Activated B cell treated with CpG ODN at 0.5 μM for 24 hours (primary cell): Measurements from ENCODE around the gene RCSD1. TPM values are rescaled to one million over a fixed set of nuclear protein-coding genes. Genes with fewer than 3 reads are reported as not detected.

ENCODE experiments used
- ATAC-seq: fragments of 200-7000 bp; cut with Tn5 transposase; one replicate; pipeline ENCODE4 v1.10.0; 2021; ENCODE audit warnings: low read depth, mild to moderate bottlenecking, moderate library complexity
- CTCF ChIA-PET: fragments of 350-600 bp; sonication (Branson Sonifier 250); formaldehyde crosslinking; loops from one replicate; lab custom pipeline; 2021; ENCODE audit warnings: antibody characterized with exemption; lab: Charles Lee
- POLR2A ChIA-PET: fragments of 350-600 bp; sonication (Branson Sonifier 250); formaldehyde crosslinking; loops from one replicate; lab custom pipeline; 2021; ENCODE audit warnings: antibody characterized with exemption; lab: Charles Lee
- DNase-seq: peaks from one replicate; pipeline ENCODE4 v3.0.0; 2022
- H3K27ac Mint-ChIP-seq: one replicate; pipeline ENCODE4 v1.8.0; 2020; ENCODE audit warnings: mixed read lengths
- H3K27me3 Mint-ChIP-seq: one replicate; pipeline ENCODE4 v1.8.0; 2021; ENCODE audit warnings: mixed read lengths
- H3K36me3 Mint-ChIP-seq: one replicate; pipeline ENCODE4 v1.8.0; 2021; ENCODE audit warnings: low read depth, mixed read lengths
- H3K4me1 Mint-ChIP-seq: one replicate; pipeline ENCODE4 v1.8.0; 2021; ENCODE audit warnings: mixed read lengths
- H3K4me3 Mint-ChIP-seq: one replicate; pipeline ENCODE4 v1.8.0; 2020; ENCODE audit warnings: mild to moderate bottlenecking, mixed read lengths
- H3K9me3 Mint-ChIP-seq: one replicate; pipeline ENCODE4 v1.8.0; 2020; ENCODE audit warnings: mixed read lengths
- intact Hi-C: fragments of 100-400 bp; cut with micrococcal nuclease; formaldehyde crosslinking; loops from one replicate; pipeline ENCODE4 v1.15.1; 2024
- total RNA-seq: library from RNA; stranded (reverse); gene quantifications from 2 replicates; pipeline ENCODE4 v1.2.3, GENCODE V29; 2022
- TF ChIP-seq, protein P1 (sequence below): fragments of 200-600 bp; IDR thresholded peaks from one replicate; pipeline ENCODE4 v1.8.0; 2022; ENCODE audit warnings: antibody characterized with exemption, mild to moderate bottlenecking

The RCSD1 gene
- total RNA-seq, 1 donor from 2014 or later: 185 TPM

DNA sequence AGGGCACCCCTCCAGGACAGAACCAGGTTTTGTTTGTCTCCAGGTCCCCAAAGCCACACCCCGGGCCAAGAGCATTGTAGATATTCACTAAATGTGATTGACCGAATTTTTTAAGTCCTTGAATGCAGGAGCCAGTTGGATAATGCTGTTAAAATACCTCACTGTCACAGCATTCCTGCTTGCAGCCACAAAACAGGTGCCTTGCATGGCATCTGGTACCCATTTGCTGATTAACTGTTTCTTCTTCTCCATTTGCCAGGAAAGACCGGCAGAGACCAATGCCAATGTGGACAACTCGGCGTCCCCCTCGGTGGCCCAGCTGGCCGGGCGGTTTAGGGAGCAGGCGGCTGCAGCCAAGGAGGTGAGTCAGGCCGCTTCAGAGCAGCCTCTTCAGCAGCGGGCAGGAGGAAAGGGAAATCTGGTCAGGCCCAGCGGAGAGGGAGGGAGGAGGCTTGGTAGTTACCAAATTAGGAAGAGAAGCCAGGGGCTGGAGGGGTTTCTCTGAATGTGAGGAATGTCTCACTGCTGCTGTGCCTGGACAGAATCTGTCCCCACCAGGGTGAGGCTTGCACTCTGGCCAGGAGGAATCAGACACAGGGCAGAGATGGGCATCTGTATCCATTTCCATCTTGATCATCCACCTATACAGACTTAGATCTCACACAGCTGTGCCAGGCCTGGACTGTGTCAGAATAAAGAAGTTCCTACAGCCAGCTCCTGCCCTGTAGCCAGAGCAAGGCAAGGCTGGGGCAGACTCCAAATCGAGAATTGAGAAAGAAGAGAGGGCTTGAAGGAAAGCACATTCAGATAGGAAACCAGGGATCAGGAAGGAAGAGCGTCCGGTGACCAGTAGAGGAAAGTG is 53.8 kb downstream of the RCSD1 start:
- ATAC-seq (no peak), DNase-seq (no peak)
- no peaks in the 10 kb centered on the region for H3K9me3 Mint-ChIP-seq
- TF ChIP-seq, protein P1, sequence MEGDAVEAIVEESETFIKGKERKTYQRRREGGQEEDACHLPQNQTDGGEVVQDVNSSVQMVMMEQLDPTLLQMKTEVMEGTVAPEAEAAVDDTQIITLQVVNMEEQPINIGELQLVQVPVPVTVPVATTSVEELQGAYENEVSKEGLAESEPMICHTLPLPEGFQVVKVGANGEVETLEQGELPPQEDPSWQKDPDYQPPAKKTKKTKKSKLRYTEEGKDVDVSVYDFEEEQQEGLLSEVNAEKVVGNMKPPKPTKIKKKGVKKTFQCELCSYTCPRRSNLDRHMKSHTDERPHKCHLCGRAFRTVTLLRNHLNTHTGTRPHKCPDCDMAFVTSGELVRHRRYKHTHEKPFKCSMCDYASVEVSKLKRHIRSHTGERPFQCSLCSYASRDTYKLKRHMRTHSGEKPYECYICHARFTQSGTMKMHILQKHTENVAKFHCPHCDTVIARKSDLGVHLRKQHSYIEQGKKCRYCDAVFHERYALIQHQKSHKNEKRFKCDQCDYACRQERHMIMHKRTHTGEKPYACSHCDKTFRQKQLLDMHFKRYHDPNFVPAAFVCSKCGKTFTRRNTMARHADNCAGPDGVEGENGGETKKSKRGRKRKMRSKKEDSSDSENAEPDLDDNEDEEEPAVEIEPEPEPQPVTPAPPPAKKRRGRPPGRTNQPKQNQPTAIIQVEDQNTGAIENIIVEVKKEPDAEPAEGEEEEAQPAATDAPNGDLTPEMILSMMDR: no peak
- no peaks in the 10 kb centered on the region for H3K27me3 Mint-ChIP-seq
- no peak overlapping the region for H3K4me3 Mint-ChIP-seq
- intact Hi-C loops: loop anchor here (2.0 kb wide), 1 partner anchor 15 kb away; no protein-coding TSS in a partner anchor
- peaks cover 66% of the 10 kb centered on the region for H3K36me3 Mint-ChIP-seq
- H3K4me1 Mint-ChIP-seq: peaks cover 37% of the 10 kb centered on the region
- ChIA-PET CTCF (no interaction called here), POLR2A (no interaction called here)
- peak overlapping the region; percentile 84 for H3K27ac Mint-ChIP-seq

GRCh38 chr1:167685844-167686243 is 55.8 kb downstream of the RCSD1 start:
- no peak for DNase-seq
- Mint-ChIP-seq H3K9me3 (no peaks in the 10 kb centered on the region), H3K4me3 (no peak overlapping the region), H3K4me1 (peaks cover 45% of the 10 kb centered on the region), H3K27ac (peak overlapping the region; percentile 84), H3K36me3 (peaks cover 84% of the 10 kb centered on the region), H3K27me3 (no peaks in the 10 kb centered on the region)
- POLR2A ChIA-PET: interaction anchor here (2.8 kb wide), 1 partner anchor 85 kb away, joined by 44 read pairs; no protein-coding TSS in a partner anchor
- CTCF ChIA-PET: interaction anchor here (3.9 kb wide), 1 partner anchor 84 kb away, joined by 197 read pairs; no protein-coding TSS in a partner anchor
- ATAC-seq: no peak
- TF ChIP-seq, protein P1: no peak
- intact Hi-C loops: loop anchor here (2.0 kb wide), 1 partner anchor 17 kb away; no protein-coding TSS in a partner anchor

DNA sequence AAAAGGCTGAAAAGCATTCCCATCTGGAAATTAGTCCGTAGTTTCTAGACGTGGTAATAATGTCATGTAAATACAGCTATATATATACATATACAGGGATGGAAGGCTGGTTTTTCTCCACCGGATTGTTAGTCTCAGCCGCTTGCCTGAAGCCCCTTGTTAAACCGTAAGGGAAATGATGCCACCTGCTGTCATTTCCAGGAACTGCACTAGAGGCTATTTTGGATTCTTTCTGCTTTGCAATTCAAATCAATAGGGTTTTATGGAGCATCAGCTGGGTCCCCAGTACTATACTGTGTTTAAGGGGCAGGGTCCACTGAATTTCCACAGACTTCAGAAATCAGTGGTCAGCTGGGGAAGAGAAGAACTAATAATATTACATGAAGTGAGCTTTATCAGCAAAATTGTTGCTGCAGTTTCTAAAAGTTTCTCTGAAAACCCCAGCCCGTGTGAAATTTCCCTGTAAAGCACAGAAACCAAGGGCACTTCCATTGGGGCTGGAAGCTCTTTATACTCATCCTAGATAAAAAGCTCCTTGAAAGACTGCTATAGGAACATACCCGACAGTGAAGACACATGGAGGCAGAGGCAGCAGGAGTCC is 58.0 kb downstream of the RCSD1 start:
- ATAC-seq (peak; percentile 83), DNase-seq (no peak)
- Mint-ChIP-seq H3K4me3 (no peak overlapping the region), H3K4me1 (peaks cover 45% of the 10 kb centered on the region), H3K27me3 (no peaks in the 10 kb centered on the region), H3K27ac (peak overlapping the region; percentile 46), H3K9me3 (no peaks in the 10 kb centered on the region), H3K36me3 (peaks cover 93% of the 10 kb centered on the region)
- POLR2A ChIA-PET: interaction anchor here (0.6 to 2.8 kb wide), 19 partner anchors 12 to 125 kb away, joined by 3 to 44 read pairs (median 4); partner anchors contain the start of gene RCSD1
- TF ChIP-seq, protein P1: peak; percentile 81
- intact Hi-C loops: loop anchor here (1.0 to 2.0 kb wide), 9 partner anchors 23 to 287 kb away; no protein-coding TSS in a partner anchor
- CTCF ChIA-PET: interaction anchor here (0.7 to 3.9 kb wide), 46 partner anchors 10 to 394 kb away, joined by 3 to 197 read pairs (median 5); partner anchors contain the start of gene CREG1

GRCh38 chr1:167689567-167689920 is 59.5 kb downstream of the RCSD1 start:
- intact Hi-C loops: loop anchor here (2.0 kb wide), 2 partner anchors 21 to 289 kb away; no protein-coding TSS in a partner anchor
- H3K9me3 Mint-ChIP-seq: no peaks in the 10 kb centered on the region
- H3K27me3 Mint-ChIP-seq: no peaks in the 10 kb centered on the region
- DNase-seq: no peak
- peaks cover 39% of the 10 kb centered on the region for H3K4me1 Mint-ChIP-seq
- POLR2A ChIA-PET: no interaction called here
- H3K4me3 Mint-ChIP-seq: no peak overlapping the region
- H3K27ac Mint-ChIP-seq: peak overlapping the region; percentile 46
- ATAC-seq: no peak
- TF ChIP-seq, protein P1: no peak
- CTCF ChIA-PET: interaction anchor here (3.6 kb wide), 1 partner anchor 89 kb away, joined by 19 read pairs; no protein-coding TSS in a partner anchor
- H3K36me3 Mint-ChIP-seq: peaks cover 94% of the 10 kb centered on the region
